Right lobe of liver (tissue), 6 donors: ENCODE results near the gene CCDC170. TPM values are rescaled to one million over a fixed set of nuclear protein-coding genes. Genes with fewer than 3 reads are reported as not detected.
A peak's percentile ranks its signal among the peaks of the same experiment; 100 is the strongest.

Experiments used
- ATAC-seq, 4 donors: fragments of 200-7000 bp; cut with Tn5 transposase; one replicate each; pipeline ENCODE4 v1.9.1; 2020; ENCODE audit warnings: mild to moderate bottlenecking in 4 of 4, moderate library complexity in 4 of 4
- DNase-seq, 3 donors: peaks; one replicate each; pipeline ENCODE4 v3.0.0-alpha.2; 2020
- H3K27ac ChIP-seq, 3 donors: fragments of 200-600 bp; one replicate each; pipeline ENCODE4 v1.8.0; 2022
- H3K27me3 ChIP-seq, 2 donors: fragments of 200-600 bp; one replicate each; pipeline ENCODE4 v1.8.0; 2022
- H3K36me3 ChIP-seq, 4 donors: fragments of 200-600 bp; sonication (generic) in 1 of 4; one replicate each; pipeline versions ENCODE4 v1.5.1 to v1.8.0; 2017 to 2022; ENCODE audit warnings: control low read depth in 1 of 4
- H3K4me1 ChIP-seq, 4 donors: fragments of 200-600 bp; sonication (generic) in 1 of 4; one replicate each; pipeline versions ENCODE4 v1.5.1 to v1.8.0; 2017 to 2022; ENCODE audit warnings: control low read depth in 1 of 4
- H3K4me3 ChIP-seq, 3 donors: fragments of 200-600 bp; one replicate each; pipeline ENCODE4 v1.8.0; 2022
- H3K9me3 ChIP-seq, 4 donors: fragments of 200-600 bp; sonication (generic) in 1 of 4; one replicate each; pipeline versions ENCODE4 v1.5.1 to v1.8.0; 2017 to 2022; ENCODE audit warnings: control low read depth in 1 of 4
- POLR2A ChIP-seq: fragments of 450-650 bp; IDR thresholded peaks from one replicate; pipeline ENCODE4 v1.6.1; 2017; ENCODE audit warnings: antibody characterized with exemption, mild to moderate bottlenecking
- WGBS: methylation state at CpG from one replicate; pipeline ENCODE4 v1.1.6; 2018; ENCODE audit warnings: low coverage, low lambda C conversion rate; ENCODE audit not compliant: insufficient coverage; ENCODE audit errors: missing lambda C conversion rate; 5-methylcytosine and 5-hydroxymethylcytosine counted together
- intact Hi-C, 2 donors: fragments of 100-400 bp; cut with DNase I; formaldehyde crosslinking; loops; one replicate each; pipeline versions ENCODE4 v1.11.2 to v1.14.1; 2022
- total RNA-seq, 6 experiments: library from RNA; depleted of rRNA in 2 of 6; stranded (reverse); fragments of >200 nt in 2 of 6; fragmentation: NEBNext Ultra II Directional in 3 of 6; extraction: Animal tissue kit (Norgen Biotek cat#: 25700) in 3 of 6; gene quantifications; one replicate each; pipeline versions ENCODE4 v1.1.0 to v1.2.4, GENCODE V29; 2016 to 2023
- TF ChIP-seq, protein P1 (sequence below), 4 donors: fragments of 200-600 bp in 3 of 4; fragments of 450-650 bp in 1 of 4; IDR thresholded peaks; one replicate each; pipeline versions ENCODE4 v1.5.1 to v1.8.0; 2016 to 2022; ENCODE audit warnings: antibody characterized with exemption in 4 of 4, mild to moderate bottlenecking in 2 of 4
- donor health status: DM: no; HTN: yes; CAD: no.
- donor health status: DM: no; HTN: no; CAD: no.
- donor health status: DM: no; HTN: no; CAD: no.
- donor health status: DM: no; HTN: yes; CAD: no.
- donor health status: DM: no; HTN: yes; CAD: no.

The CCDC170 gene
- total RNA-seq, 6 experiments from 2014 or later: 0.31 to 0.93 (median 0.55) TPM

DNA sequence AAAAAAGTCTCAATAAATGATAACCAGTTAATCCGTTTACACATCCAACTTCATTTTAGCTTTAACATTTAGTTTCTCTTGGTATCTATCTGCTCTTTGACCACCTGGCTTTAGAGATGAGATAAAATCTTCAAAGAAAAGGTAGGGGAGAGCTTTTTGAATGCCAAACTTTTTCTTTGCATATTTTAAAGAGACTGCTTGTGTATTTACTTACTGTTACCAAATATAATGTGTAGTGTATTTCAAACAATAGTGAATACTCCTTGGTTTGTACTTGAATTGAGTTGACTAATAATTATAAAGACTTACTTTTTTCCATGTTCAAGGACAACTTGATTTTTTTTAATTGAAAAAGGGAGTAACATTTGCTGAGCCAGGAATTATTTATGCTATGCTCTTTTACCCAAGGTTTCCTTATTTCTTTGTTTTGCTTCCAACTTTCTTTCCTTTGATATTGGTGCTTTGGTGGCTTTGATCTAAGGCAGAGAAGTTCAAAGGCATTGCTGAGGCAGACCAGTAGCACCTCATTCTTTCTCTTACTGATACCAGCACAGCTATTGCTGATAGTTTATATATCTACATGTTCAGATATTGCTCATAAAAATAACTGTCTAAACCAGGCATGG lies 7.8 kb downstream of the CCDC170 start:
- WGBS: 58% methylated on average over 1 of the region's 1 CpG

DNA sequence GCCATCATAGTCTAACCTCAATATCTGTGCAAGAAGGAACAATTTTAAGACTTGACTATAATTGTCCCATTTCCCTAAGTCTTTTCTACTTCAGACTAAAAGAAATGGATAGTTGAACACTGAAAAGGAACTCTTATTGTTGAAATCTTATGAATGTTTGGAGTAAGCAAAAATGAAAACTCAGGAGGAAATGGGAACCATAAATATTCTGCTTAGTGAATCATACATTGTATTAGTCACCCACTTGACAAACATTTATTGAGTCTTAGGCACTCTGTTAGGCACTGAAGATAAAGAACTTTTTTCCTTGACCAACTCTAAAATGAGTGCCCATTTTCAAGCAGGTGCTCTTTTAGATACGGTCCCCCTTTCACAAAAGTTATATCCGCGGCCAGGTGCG lies 8.7 kb downstream of the CCDC170 start:
- H3K4me3 ChIP-seq: no peak overlapping the region
- TF ChIP-seq, protein P1, sequence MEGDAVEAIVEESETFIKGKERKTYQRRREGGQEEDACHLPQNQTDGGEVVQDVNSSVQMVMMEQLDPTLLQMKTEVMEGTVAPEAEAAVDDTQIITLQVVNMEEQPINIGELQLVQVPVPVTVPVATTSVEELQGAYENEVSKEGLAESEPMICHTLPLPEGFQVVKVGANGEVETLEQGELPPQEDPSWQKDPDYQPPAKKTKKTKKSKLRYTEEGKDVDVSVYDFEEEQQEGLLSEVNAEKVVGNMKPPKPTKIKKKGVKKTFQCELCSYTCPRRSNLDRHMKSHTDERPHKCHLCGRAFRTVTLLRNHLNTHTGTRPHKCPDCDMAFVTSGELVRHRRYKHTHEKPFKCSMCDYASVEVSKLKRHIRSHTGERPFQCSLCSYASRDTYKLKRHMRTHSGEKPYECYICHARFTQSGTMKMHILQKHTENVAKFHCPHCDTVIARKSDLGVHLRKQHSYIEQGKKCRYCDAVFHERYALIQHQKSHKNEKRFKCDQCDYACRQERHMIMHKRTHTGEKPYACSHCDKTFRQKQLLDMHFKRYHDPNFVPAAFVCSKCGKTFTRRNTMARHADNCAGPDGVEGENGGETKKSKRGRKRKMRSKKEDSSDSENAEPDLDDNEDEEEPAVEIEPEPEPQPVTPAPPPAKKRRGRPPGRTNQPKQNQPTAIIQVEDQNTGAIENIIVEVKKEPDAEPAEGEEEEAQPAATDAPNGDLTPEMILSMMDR (IDR thresholded peaks at IDR 0.05): no peak
- TF ChIP-seq POLR2A: no peak

More for the DNA sequence above, 7.8 kb downstream of the CCDC170 start:
- Histone ChIP-seq H3K36me3 (no peaks in the 10 kb centered on the region), H3K27me3 (no peaks in the 10 kb centered on the region), H3K27ac (no peak overlapping the region), H3K4me1 (peaks cover 0 to 10% (median 2%) of the 10 kb centered on the region in 4 donors), H3K9me3 (no peaks in the 10 kb centered on the region), H3K4me3 (no peak overlapping the region)
- intact Hi-C loops: no loop called here
- no peak for TF ChIP-seq POLR2A
- TF ChIP-seq, protein P1 (IDR thresholded peaks at IDR 0.05): no peak
- DNase-seq (no peak), ATAC-seq (no peak)

DNA sequence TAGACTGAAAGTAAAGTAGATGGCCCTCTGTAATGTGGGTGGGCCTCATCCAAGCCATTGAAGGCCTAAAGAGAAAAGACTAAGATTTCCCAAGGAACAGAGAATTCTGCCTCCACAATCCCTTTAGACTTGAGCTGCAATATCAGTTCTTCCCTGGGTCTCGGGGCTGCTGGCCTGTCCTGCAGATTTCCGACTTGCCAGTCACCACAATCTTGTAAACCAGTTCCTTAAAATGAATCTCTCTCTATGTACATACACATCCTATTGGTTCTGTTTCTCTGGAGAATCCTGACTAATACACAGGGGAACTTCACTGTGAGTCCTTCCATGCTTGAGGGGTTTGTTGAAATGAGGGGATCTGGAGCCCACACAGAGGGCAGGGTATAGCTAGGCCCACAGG lies 12.9 kb downstream of the CCDC170 start:
- intact Hi-C loops: no loop called here
- H3K9me3 ChIP-seq: no peaks in the 10 kb centered on the region
- H3K4me3 ChIP-seq: no peak overlapping the region
- H3K4me1 ChIP-seq: no peaks in the 10 kb centered on the region
- 84% methylated on average over 2 of the region's 2 CpGs for WGBS
- H3K36me3 ChIP-seq: no peaks in the 10 kb centered on the region
- H3K27ac ChIP-seq: no peak overlapping the region
- TF ChIP-seq, protein P1 (IDR thresholded peaks at IDR 0.05): no peak
- TF ChIP-seq POLR2A: no peak
- ATAC-seq: peak in 1 of 4 donors; percentile 32
- H3K27me3 ChIP-seq: no peaks in the 10 kb centered on the region
- DNase-seq: no peak

More for the DNA sequence above, 8.7 kb downstream of the CCDC170 start:
- Histone ChIP-seq H3K27ac (no peak overlapping the region), H3K36me3 (no peaks in the 10 kb centered on the region), H3K27me3 (no peaks in the 10 kb centered on the region), H3K4me1 (peaks cover 0 to 10% (median 2%) of the 10 kb centered on the region in 4 donors), H3K9me3 (no peaks in the 10 kb centered on the region)
- WGBS: 97% methylated on average over 4 of the region's 4 CpGs
- intact Hi-C loops: no loop called here
- DNase-seq (no peak), ATAC-seq (peak in 3 of 4 donors; percentile 32 to 61 (median 37))

- Histone ChIP-seq H3K36me3 (no peaks in the 10 kb centered on the region), H3K4me1 (no peaks in the 10 kb centered on the region), H3K27ac (no peak overlapping the region), H3K4me3 (no peak overlapping the region), H3K27me3 (no peaks in the 10 kb centered on the region), H3K9me3 (no peaks in the 10 kb centered on the region)
- DNase-seq: no peak
- TF ChIP-seq, protein P1 (IDR thresholded peaks at IDR 0.05): no peak
- no peak for TF ChIP-seq POLR2A
- 60% methylated on average over 2 of the region's 2 CpGs for WGBS
- intact Hi-C loops: no loop called here
- no peak for ATAC-seq
Measured at GRCh38 chr6:151509048-151509447, 15.2 kb downstream of the CCDC170 start.
